PC-9 (cell line): ENCODE measurements around the gene TNFRSF9.

Experiments used
- CTCF ChIP-seq: fragments of 200-600 bp; sonication (generic); conservative IDR thresholded peaks from 2 replicates; pipeline ENCODE4 v1.6.1; 2017; ENCODE audit warnings: mixed run types, antibody characterized with exemption, mild to moderate bottlenecking, moderate library complexity
- EZH2 ChIP-seq: fragments of 200-600 bp; sonication (generic); IDR thresholded peaks from 2 replicates; pipeline ENCODE4 v1.8.0; 2017; ENCODE audit warnings: antibody characterized with exemption, low read depth

GRCh38 chr1:7948960-7949359, 8.3 kb upstream of the TNFRSF9 start:
- TF ChIP-seq CTCF (no peak), EZH2 (no peak)
